Measurements from ENCODE around the gene CER1. TPM values are rescaled to one million over a fixed set of nuclear protein-coding genes. Genes with fewer than 3 reads are reported as not detected.

The CER1 gene
- total RNA-seq, 1 donor from 2014 or later = not detected

- TF ChIP-seq CTCF (IDR thresholded peaks at IDR 0.05) = no peak
- no peak for DNase-seq (ENCODE audit: extremely low spot score, unreplicated experiment)
- peaks cover 1% of the 10 kb centered on the region for H3K4me1 Mint-ChIP-seq (ENCODE audit: unreplicated experiment)
- no peak overlapping the region for H3K27ac Mint-ChIP-seq (ENCODE audit: unreplicated experiment)
- peaks cover 43% of the 10 kb centered on the region for H3K27me3 Mint-ChIP-seq (ENCODE audit: unreplicated experiment)
- no peaks in the 10 kb centered on the region for H3K9me3 Mint-ChIP-seq (ENCODE audit: unreplicated experiment)
- H3K36me3 Mint-ChIP-seq (ENCODE audit: unreplicated experiment) = no peaks in the 10 kb centered on the region
- H3K4me3 Mint-ChIP-seq (ENCODE audit: unreplicated experiment) = no peak overlapping the region
These were observed 768 bp upstream of the CER1 start for GRCh38 chr9:14723301-14723700.

DNA sequence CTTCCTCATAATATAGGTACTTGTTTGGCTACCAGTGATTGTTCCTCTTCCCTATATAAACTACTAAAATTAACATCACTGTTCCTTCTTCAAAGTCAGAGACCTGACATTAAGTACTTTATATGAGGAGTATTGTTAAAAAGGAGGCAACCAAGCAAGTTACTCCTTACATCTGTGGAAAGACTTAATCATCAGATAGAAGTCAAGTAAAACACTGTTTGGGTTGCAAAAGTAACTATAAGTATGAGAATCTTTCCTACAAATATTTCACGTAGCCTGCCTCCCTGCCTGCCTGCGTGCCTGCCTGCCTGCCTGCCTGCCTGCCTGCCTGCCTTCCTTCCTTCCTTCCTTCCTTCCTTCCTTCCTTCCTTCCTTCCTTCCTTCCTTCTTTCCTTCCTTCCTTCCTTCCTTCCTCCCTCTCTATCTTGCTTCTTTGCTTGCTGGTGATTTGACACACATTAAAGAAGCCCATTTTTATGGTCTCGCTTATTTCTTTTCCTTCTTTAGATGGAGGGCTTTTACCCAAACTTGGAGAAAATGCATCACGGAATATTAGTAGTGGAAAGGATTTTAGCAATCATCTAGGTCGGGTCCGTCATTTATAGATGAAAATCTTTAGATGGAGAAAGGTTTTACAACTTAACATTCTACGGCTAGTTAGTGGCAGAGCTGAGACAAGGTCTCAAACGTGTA is 3.2 kb downstream of the CER1 start:
- Mint-ChIP-seq H3K27me3 (ENCODE audit: unreplicated experiment) (peaks cover 48% of the 10 kb centered on the region), H3K36me3 (ENCODE audit: unreplicated experiment) (no peaks in the 10 kb centered on the region), H3K9me3 (ENCODE audit: unreplicated experiment) (no peaks in the 10 kb centered on the region), H3K4me1 (ENCODE audit: unreplicated experiment) (peaks cover 3% of the 10 kb centered on the region), H3K27ac (ENCODE audit: unreplicated experiment) (no peak overlapping the region), H3K4me3 (ENCODE audit: unreplicated experiment) (no peak overlapping the region)
- no peak for DNase-seq (ENCODE audit: extremely low spot score, unreplicated experiment)
- TF ChIP-seq CTCF (IDR thresholded peaks at IDR 0.05) = no peak

DNA sequence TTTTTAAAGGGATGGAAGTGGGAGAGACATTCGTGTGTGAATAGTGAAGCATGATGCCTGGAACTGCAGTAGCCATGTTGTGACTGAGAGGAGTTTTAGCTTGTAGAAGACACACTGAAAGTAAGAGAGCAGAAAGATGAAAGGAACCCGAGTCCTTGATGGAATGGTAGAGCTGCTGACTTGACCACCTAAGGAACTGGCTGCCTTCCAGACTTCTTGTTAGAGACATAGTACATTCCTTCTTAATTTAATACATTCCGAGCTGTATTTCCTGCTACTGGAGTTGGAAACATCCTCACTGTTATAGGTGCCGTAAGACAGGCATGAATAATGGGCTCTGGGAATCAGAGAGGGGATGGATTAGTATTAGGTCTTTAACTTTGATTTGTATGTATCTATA is 7.4 kb downstream of the CER1 start:
- peaks cover 4% of the 10 kb centered on the region for H3K9me3 Mint-ChIP-seq (ENCODE audit: unreplicated experiment)
- no peak for TF ChIP-seq CTCF (IDR thresholded peaks at IDR 0.05)
- no peak for DNase-seq (ENCODE audit: extremely low spot score, unreplicated experiment)
- no peak overlapping the region for H3K27ac Mint-ChIP-seq (ENCODE audit: unreplicated experiment)
- peaks cover 28% of the 10 kb centered on the region for H3K27me3 Mint-ChIP-seq (ENCODE audit: unreplicated experiment)
- H3K4me1 Mint-ChIP-seq (ENCODE audit: unreplicated experiment) = peaks cover 4% of the 10 kb centered on the region
- H3K36me3 Mint-ChIP-seq (ENCODE audit: unreplicated experiment) = no peaks in the 10 kb centered on the region
- no peak overlapping the region for H3K4me3 Mint-ChIP-seq (ENCODE audit: unreplicated experiment)

GRCh38 chr9:14713187-14713767 is 9.3 kb downstream of the CER1 start:
- Mint-ChIP-seq H3K9me3 (ENCODE audit: unreplicated experiment) (peaks cover 16% of the 10 kb centered on the region), H3K27me3 (ENCODE audit: unreplicated experiment) (peaks cover 17% of the 10 kb centered on the region), H3K4me1 (ENCODE audit: unreplicated experiment) (peaks cover 4% of the 10 kb centered on the region), H3K4me3 (ENCODE audit: unreplicated experiment) (no peak overlapping the region), H3K27ac (ENCODE audit: unreplicated experiment) (no peak overlapping the region), H3K36me3 (ENCODE audit: unreplicated experiment) (no peaks in the 10 kb centered on the region)
- no peak for TF ChIP-seq CTCF (IDR thresholded peaks at IDR 0.05)
- DNase-seq (ENCODE audit: extremely low spot score, unreplicated experiment) = no peak

DNA sequence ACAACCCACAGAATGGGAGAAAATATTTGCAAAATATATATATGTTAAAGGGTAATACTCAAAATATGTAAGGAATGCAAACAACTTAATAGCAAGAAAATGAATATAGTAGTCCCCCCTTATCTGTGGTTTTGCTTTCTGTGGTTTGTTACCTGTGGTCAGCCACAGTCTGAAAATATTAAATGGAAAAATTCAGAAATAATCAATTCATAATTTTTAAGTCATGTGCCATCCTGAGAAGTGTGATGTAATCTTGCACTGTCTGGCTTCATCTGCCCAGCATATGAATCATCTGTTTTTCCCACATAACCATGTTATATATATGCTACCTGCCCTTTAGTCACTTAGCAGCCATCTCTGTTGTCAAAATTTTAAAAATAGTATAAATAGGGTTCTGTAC is 11.7 kb downstream of the CER1 start:
- no peak for TF ChIP-seq CTCF (IDR thresholded peaks at IDR 0.05)
- Mint-ChIP-seq H3K27ac (ENCODE audit: unreplicated experiment) (no peak overlapping the region), H3K36me3 (ENCODE audit: unreplicated experiment) (no peaks in the 10 kb centered on the region), H3K27me3 (ENCODE audit: unreplicated experiment) (peaks cover 5% of the 10 kb centered on the region), H3K4me1 (ENCODE audit: unreplicated experiment) (peaks cover 4% of the 10 kb centered on the region), H3K9me3 (ENCODE audit: unreplicated experiment) (peaks cover 33% of the 10 kb centered on the region), H3K4me3 (ENCODE audit: unreplicated experiment) (no peak overlapping the region)
- DNase-seq (ENCODE audit: extremely low spot score, unreplicated experiment) = no peak
